Measurements from ENCODE around the gene GRIN2A.

- TF ChIP-seq POLR2A (IDR thresholded peaks at IDR 0.05; ENCODE audit: low read length) (no peak), RCOR1 (IDR thresholded peaks at IDR 0.05; ENCODE audit: low read depth, low read length) (no peak), CTCF (IDR thresholded peaks at IDR 0.05) (no peak), MYC (IDR thresholded peaks at IDR 0.05; ENCODE audit: borderline replicate concordance, low read length) (no peak), RAD21 (conservative IDR thresholded peaks at IDR 0.05 in 1 of 2, IDR thresholded peaks at IDR 0.05 in 1 of 2) (no peak), JUNB (IDR thresholded peaks at IDR 0.05) (no peak), REST (IDR thresholded peaks at IDR 0.05) (no peak)
Observed at GRCh38 chr16:9898555-9898954, 283.7 kb downstream of the GRIN2A start.
